HepG2 (cell line): ENCODE measurements around the gene C9. TPM values are rescaled to one million over a fixed set of nuclear protein-coding genes. Genes with fewer than 3 reads are reported as not detected.

ENCODE experiments used
- ATAC-seq: fragments of 200-7000 bp; cut with Tn5 transposase; 3 replicates; pipeline ENCODE4 v1.9.1; 2020; ENCODE audit warnings: mild to moderate bottlenecking, moderate library complexity
- BruUV-seq: library from RNA; stranded (reverse); fragments of 400-500 nt; replicated peaks from 2 replicates; lab custom pipeline; 2021; lab: Mats Ljungman, UMichigan
- CTCF ChIA-PET: fragments of 300-600 bp; formaldehyde crosslinking; extraction: SDS; loops from one replicate; lab custom pipeline; 2021; ENCODE audit warnings: low total read pairs, inconsistent platforms, low intra/inter-chr PET ratio; lab: Yijun Ruan, JAX
- POLR2A ChIA-PET: fragments of 350-600 bp; sonication (Branson Sonifier 250); formaldehyde crosslinking; loops from one replicate; lab custom pipeline; 2020; ENCODE audit warnings: antibody characterized with exemption, inconsistent platforms; lab: Yijun Ruan, JAX
- DNase-seq: peaks from one replicate; pipeline ENCODE4 v3.0.0-alpha.2; 2015; ENCODE audit warnings: low spot score
- FAIRE-seq: peaks from 3 replicates; lab custom pipeline; 2011; peaks lifted over from hg19 to GRCh38; lab: Jason Lieb, UNC
- H2AFZ ChIP-seq: one replicate; pipeline ENCODE4 v1.6.1; 2011; ENCODE audit warnings: low read length, inconsistent platforms
- H3K27ac ChIP-seq: fragments of 300-600 bp; 3 replicates; pipeline ENCODE4 v1.8.0; 2011; ENCODE audit warnings: mixed run types, mild to moderate bottlenecking, mixed read lengths, low read length, inconsistent platforms; ENCODE audit not compliant: insufficient read depth; ENCODE audit errors: extremely low read length
- H3K27me3 ChIP-seq, 2 experiments: fragments of 200-600 bp in 1 of 2; 2 replicates in 1 of 2; 3 replicates in 1 of 2; pipeline versions ENCODE4 v1.6.0 to v1.8.0; 2011; ENCODE audit warnings: low read length in 2 of 2, mild to moderate bottlenecking in 2 of 2, moderate library complexity in 2 of 2, inconsistent platforms in 1 of 2; ENCODE audit not compliant: insufficient read depth in 2 of 2, control insufficient read depth in 1 of 2
- H3K36me3 ChIP-seq, 2 experiments: fragments of 200-600 bp in 1 of 2; replicated peaks in 1 of 2; 2 replicates in 1 of 2; 3 replicates in 1 of 2; pipeline versions ENCODE4 v1.5.1 to v1.8.0; 2011; ENCODE audit warnings: low read length in 2 of 2, inconsistent platforms in 1 of 2; ENCODE audit not compliant: insufficient read depth in 2 of 2, control insufficient read depth in 1 of 2
- H3K4me1 ChIP-seq: 2 replicates; pipeline ENCODE4 v1.5.1; 2012; ENCODE audit warnings: low read length, inconsistent platforms; ENCODE audit not compliant: insufficient read depth
- H3K4me2 ChIP-seq: 2 replicates; pipeline ENCODE4 v1.6.0; 2011; ENCODE audit warnings: low read depth, low read length, inconsistent platforms
- H3K4me3 ChIP-seq, 3 experiments: fragments of 200-600 bp in 1 of 3; sonication (generic), shearing (Covaris generic) in 1 of 3; replicated peaks in 1 of 3; 2 replicates each; pipeline ENCODE4 v1.5.1; 2011 to 2016; ENCODE audit warnings: low read length in 3 of 3, inconsistent platforms in 2 of 3, low read depth in 2 of 3, mild to moderate bottlenecking in 2 of 3, control low read depth in 1 of 3, mixed read lengths in 1 of 3; ENCODE audit not compliant: insufficient read depth in 1 of 3
- H3K79me2 ChIP-seq: one replicate; pipeline ENCODE4 v1.6.1; 2011; ENCODE audit warnings: low read length, inconsistent platforms; ENCODE audit not compliant: insufficient read depth
- H3K9ac ChIP-seq: 2 replicates; pipeline ENCODE4 v1.6.0; 2011; ENCODE audit warnings: mild to moderate bottlenecking, low read depth, low read length, inconsistent platforms; ENCODE audit not compliant: insufficient read depth
- H3K9me3 ChIP-seq: 2 replicates; pipeline ENCODE4 v1.5.1; 2012; ENCODE audit warnings: mild to moderate bottlenecking, low read length
- H4K20me1 ChIP-seq: 2 replicates; pipeline ENCODE4 v1.6.0; 2011; ENCODE audit warnings: inconsistent platforms, mild to moderate bottlenecking, low read length, moderate library complexity; ENCODE audit not compliant: insufficient read depth
- KIAA2018 ChIP-seq: sonication (generic); formaldehyde crosslinking; IDR thresholded peaks from 2 replicates; pipeline ENCODE4 v1.5.0; 2020; ENCODE audit warnings: mild to moderate bottlenecking, missing genetic modification reagents, borderline replicate concordance
- MLX ChIP-seq: IDR thresholded peaks from 2 replicates; pipeline ENCODE4 v1.6.1; 2016
- MYPOP ChIP-seq: sonication (generic); formaldehyde crosslinking; IDR thresholded peaks from 2 replicates; pipeline ENCODE4 v1.8.1; 2023; ENCODE audit warnings: mild to moderate bottlenecking, moderate library complexity, missing genetic modification reagents
- RAD21 ChIP-seq: fragments of 450-650 bp; formaldehyde crosslinking; IDR thresholded peaks from 2 replicates; pipeline ENCODE4 v1.5.0; 2020; ENCODE audit warnings: mild to moderate bottlenecking
- TRAFD1 ChIP-seq: sonication (generic); formaldehyde crosslinking; IDR thresholded peaks from 2 replicates; pipeline ENCODE4 v1.5.1; 2020; ENCODE audit warnings: missing genetic modification reagents, mild to moderate bottlenecking, borderline replicate concordance
- ZNF567 ChIP-seq: sonication (generic); formaldehyde crosslinking; IDR thresholded peaks from 2 replicates; pipeline ENCODE4 v1.8.1; 2023; ENCODE audit warnings: mild to moderate bottlenecking, missing genetic modification reagents, borderline replicate concordance
- ZNF775 ChIP-seq: sonication (generic); formaldehyde crosslinking; IDR thresholded peaks from 2 replicates; pipeline ENCODE4 v1.4.0; 2020; ENCODE audit warnings: missing genetic modification reagents, mild to moderate bottlenecking, moderate library complexity, borderline replicate concordance
- ZNF841 ChIP-seq: sonication (generic); formaldehyde crosslinking; IDR thresholded peaks from 2 replicates; pipeline ENCODE4 v1.8.1; 2023; ENCODE audit warnings: missing genetic modification reagents, borderline replicate concordance
- WGBS: methylation state at CpG from one replicate; pipeline ENCODE4 v1.1.6; 2017; ENCODE audit warnings: low lambda C conversion rate; 5-methylcytosine and 5-hydroxymethylcytosine counted together
- in situ Hi-C: cut with HindIII; loops from 2 replicates; pipeline ENCODE4 v1.10.0; 2017; ENCODE audit warnings: low pct_unique_long_range_greater_than_20kb; ENCODE audit not compliant: extremely low pct_ligation_motif_present
- intact Hi-C: fragments of 100-400 bp; cut with micrococcal nuclease; formaldehyde crosslinking; loops from one replicate; pipeline ENCODE4 v1.10.0; 2022; ENCODE audit not compliant: unreplicated experiment
- polyA plus RNA-seq, 8 experiments: library from polyadenylated mRNA; depleted of rRNA in 3 of 8; stranded (reverse) in 7 of 8; unstranded in 1 of 8; fragments of >200 nt; fragmentation: Illumina TruSeq in 4 of 8; extraction: Trizol in 4 of 8; gene quantifications; 2 replicates each; pipeline versions ENCODE4 v1.2.1 to v1.2.3, GENCODE V29; 2011 to 2016; ENCODE audit warnings: low read depth in 4 of 8, missing spikeins in 1 of 8, mixed read lengths in 1 of 8; ENCODE audit not compliant: insufficient read depth in 1 of 8
- total RNA-seq, 5 experiments: library from RNA; depleted of rRNA; stranded (reverse); fragments of >200 nt; fragmentation: Illumina TruSeq; extraction: Trizol; gene quantifications; 2 replicates each; pipeline ENCODE4 v1.2.3, GENCODE V29; 2016; ENCODE audit warnings: low read depth in 1 of 5
- TF ChIP-seq, protein P1 (sequence below): sonication (generic); formaldehyde crosslinking; IDR thresholded peaks from 2 replicates; pipeline ENCODE4 v1.8.1; 2022; ENCODE audit warnings: low read depth, mild to moderate bottlenecking, missing genetic modification reagents

Gene C9
- total and polyA plus RNA-seq, 2 of the 13 experiments (the other 11 are each of a cell fraction or from before 2014, with no cell fraction given): not detected

DNA sequence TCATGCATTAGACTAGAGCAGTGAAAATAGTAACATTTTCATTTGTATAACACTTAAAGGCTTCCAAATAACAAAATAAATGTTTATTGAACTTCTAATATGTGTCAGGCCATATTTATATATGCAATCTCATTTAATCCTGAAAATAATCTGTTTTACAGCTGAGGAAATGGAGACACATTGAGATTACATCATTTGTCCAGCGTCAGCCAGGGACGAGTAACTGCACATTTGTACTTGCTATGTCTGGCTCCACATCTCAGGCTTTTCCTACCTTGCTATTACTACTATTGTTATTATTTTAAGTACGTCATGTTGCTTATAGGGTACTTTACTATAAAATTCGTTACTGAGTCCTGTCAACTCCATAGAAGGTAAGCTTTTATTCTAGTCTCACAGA is 3.8 kb upstream of the C9 start:
- no peak overlapping the region for H3K4me3 ChIP-seq
- no peak overlapping the region for H3K4me2 ChIP-seq
- no peaks in the 10 kb centered on the region for H3K9me3 ChIP-seq
- no peaks in the 10 kb centered on the region for H4K20me1 ChIP-seq
- in situ Hi-C loops: no loop called here
- POLR2A ChIA-PET: no interaction called here
- no peaks in the 10 kb centered on the region for H3K27me3 ChIP-seq
- H3K4me1 ChIP-seq: no peaks in the 10 kb centered on the region
- H3K27ac ChIP-seq: no peak overlapping the region
- 52% methylated on average over 4 of the region's 4 CpGs for WGBS
- intact Hi-C loops: loop anchor here (10.0 kb wide), 1 partner anchor 153 kb away; the partner anchor contains the start of gene FYB1
- no peak for FAIRE-seq
- H3K9ac ChIP-seq: no peak overlapping the region
- DNase-seq: no peak
- H2AFZ ChIP-seq: no peak overlapping the region
- H3K79me2 ChIP-seq: no peaks in the 10 kb centered on the region
- no TSS peak for BruUV-seq
- H3K36me3 ChIP-seq: no peaks in the 10 kb centered on the region
- no peak for ATAC-seq
- CTCF ChIA-PET: no interaction called here
- no peak for TF ChIP-seq MYPOP (CRISPR knock-in tag)
- TF ChIP-seq ZNF775: no peak
- no peak for TF ChIP-seq TRAFD1 (CRISPR knock-in tag)
- TF ChIP-seq, protein P1, sequence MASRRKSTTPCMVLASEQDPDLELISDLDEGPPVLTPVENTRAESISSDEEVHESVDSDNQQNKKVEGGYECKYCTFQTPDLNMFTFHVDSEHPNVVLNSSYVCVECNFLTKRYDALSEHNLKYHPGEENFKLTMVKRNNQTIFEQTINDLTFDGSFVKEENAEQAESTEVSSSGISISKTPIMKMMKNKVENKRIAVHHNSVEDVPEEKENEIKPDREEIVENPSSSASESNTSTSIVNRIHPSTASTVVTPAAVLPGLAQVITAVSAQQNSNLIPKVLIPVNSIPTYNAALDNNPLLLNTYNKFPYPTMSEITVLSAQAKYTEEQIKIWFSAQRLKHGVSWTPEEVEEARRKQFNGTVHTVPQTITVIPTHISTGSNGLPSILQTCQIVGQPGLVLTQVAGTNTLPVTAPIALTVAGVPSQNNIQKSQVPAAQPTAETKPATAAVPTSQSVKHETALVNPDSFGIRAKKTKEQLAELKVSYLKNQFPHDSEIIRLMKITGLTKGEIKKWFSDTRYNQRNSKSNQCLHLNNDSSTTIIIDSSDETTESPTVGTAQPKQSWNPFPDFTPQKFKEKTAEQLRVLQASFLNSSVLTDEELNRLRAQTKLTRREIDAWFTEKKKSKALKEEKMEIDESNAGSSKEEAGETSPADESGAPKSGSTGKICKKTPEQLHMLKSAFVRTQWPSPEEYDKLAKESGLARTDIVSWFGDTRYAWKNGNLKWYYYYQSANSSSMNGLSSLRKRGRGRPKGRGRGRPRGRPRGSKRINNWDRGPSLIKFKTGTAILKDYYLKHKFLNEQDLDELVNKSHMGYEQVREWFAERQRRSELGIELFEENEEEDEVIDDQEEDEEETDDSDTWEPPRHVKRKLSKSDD (CRISPR knock-in tag): no peak
- no peak for TF ChIP-seq ZNF841
- no peak for TF ChIP-seq KIAA2018 (CRISPR knock-in tag)
- no peak for TF ChIP-seq MLX (CRISPR knock-in tag)
- no peak for TF ChIP-seq ZNF567 (CRISPR knock-in tag)
- TF ChIP-seq RAD21 (CRISPR knock-in tag): no peak
